ENCODE data around the gene CUEDC2.

DNA sequence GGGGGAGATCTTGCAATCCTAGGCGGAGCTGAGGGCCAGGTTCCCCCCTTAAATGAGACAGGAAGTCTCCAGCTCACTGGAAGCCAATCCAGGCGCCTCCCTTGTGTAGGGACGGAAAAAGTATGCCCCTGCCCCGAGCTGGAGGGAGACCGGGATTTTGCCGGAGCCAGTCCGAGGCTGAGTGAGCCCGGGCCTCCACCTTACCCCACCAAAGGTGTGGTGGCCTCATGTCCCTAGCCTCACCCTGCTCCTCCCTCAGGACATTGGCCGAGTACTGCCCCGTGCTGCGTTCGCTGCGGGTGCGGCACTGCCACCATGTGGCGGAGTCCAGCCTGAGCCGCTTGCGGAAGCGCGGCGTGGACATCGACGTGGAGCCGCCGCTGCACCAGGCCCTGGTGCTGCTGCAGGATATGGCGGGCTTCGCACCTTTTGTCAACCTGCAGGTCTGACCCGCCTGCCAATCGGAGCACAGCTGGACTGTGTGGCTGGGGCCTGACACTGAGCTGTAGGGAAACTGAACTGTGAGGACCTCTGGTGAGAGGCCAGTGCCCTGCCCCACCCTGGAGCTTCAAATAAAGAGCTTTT is 9.7 kb downstream of the CUEDC2 start:
- TF ChIP-seq, protein P1, sequence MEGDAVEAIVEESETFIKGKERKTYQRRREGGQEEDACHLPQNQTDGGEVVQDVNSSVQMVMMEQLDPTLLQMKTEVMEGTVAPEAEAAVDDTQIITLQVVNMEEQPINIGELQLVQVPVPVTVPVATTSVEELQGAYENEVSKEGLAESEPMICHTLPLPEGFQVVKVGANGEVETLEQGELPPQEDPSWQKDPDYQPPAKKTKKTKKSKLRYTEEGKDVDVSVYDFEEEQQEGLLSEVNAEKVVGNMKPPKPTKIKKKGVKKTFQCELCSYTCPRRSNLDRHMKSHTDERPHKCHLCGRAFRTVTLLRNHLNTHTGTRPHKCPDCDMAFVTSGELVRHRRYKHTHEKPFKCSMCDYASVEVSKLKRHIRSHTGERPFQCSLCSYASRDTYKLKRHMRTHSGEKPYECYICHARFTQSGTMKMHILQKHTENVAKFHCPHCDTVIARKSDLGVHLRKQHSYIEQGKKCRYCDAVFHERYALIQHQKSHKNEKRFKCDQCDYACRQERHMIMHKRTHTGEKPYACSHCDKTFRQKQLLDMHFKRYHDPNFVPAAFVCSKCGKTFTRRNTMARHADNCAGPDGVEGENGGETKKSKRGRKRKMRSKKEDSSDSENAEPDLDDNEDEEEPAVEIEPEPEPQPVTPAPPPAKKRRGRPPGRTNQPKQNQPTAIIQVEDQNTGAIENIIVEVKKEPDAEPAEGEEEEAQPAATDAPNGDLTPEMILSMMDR (IDR thresholded peaks at IDR 0.05; ENCODE audit: low read depth, low read length) = peak; percentile 56
- no peak for TF ChIP-seq EZH2phosphoT487 (IDR thresholded peaks at IDR 0.05; ENCODE audit: low read depth)

All from OCI-LY3 (cell line).